HCT116 (cell line): ENCODE measurements around the gene USP32. TPM values are rescaled to one million over a fixed set of nuclear protein-coding genes. Genes with fewer than 3 reads are reported as not detected.

Experiments
- ATAC-seq: fragments of 200-7000 bp; cut with Tn5 transposase; 2 replicates; pipeline ENCODE4 v1.9.1; 2020; ENCODE audit warnings: mild to moderate bottlenecking, moderate library complexity
- BruUV-seq: library from RNA; stranded (reverse); fragments of 400-500 nt; replicated peaks from 2 replicates; lab custom pipeline; 2021; lab: Mats Ljungman, UMichigan
- CTCF ChIA-PET: fragments of 300-600 bp; sonication (Branson Sonifier 250); formaldehyde crosslinking; loops from one replicate; lab custom pipeline; 2021; ENCODE audit warnings: antibody characterized with exemption; lab: Charles Lee
- POLR2A ChIA-PET: fragments of 300-600, 350-600 bp; sonication (Branson Sonifier 250); formaldehyde crosslinking; loops from one replicate; lab custom pipeline; 2021; ENCODE audit warnings: antibody characterized with exemption; lab: Charles Lee
- RAD21 ChIA-PET, 2 experiments: fragments of 300-600 bp; sonication (Branson Sonifier 250); formaldehyde crosslinking; loops; one replicate each; lab custom pipeline; 2023; ENCODE audit warnings: low total read pairs in 2 of 2; ENCODE audit not compliant: uncharacterized antibody in 2 of 2, unreplicated experiment in 2 of 2, low non-redundant PET in 1 of 2; lab: Charles Lee
- DNase-seq: peaks from one replicate; pipeline ENCODE4 v3.0.0-alpha.2; 2010; ENCODE audit warnings: low read depth, low spot score
- H2AFZ ChIP-seq: fragments of 200-600 bp; shearing (Covaris generic), sonication (generic); 2 replicates; pipeline ENCODE4 v1.6.1; 2017; ENCODE audit warnings: low read depth, mixed run types, mixed read lengths, antibody characterized with exemption, low read length; ENCODE audit not compliant: poor library complexity, severe bottlenecking
- H3K27ac ChIP-seq: 2 replicates; pipeline ENCODE4 v1.5.1; 2012; ENCODE audit warnings: low read depth, low read length
- H3K27me3 ChIP-seq: fragments of 200-600 bp; sonication (generic); 2 replicates; pipeline ENCODE4 v1.6.1; 2016; ENCODE audit warnings: mixed run types, low read length, mixed read lengths; ENCODE audit not compliant: insufficient read depth
- H3K36me3 ChIP-seq, 2 experiments: fragments of 200-500 bp in 1 of 2; fragments of 200-600 bp in 1 of 2; sonication (Bioruptor generic) in 1 of 2; sonication (generic) in 1 of 2; 2 replicates each; pipeline versions ENCODE4 v1.5.1 to v1.6.1; 2014 to 2016; ENCODE audit warnings: low read length in 2 of 2, inconsistent platforms in 1 of 2, mixed read lengths in 1 of 2, mixed run types in 1 of 2; ENCODE audit not compliant: insufficient read depth in 2 of 2, control insufficient read depth in 1 of 2
- H3K4me1 ChIP-seq, 2 experiments: fragments of 200-600 bp in 1 of 2; sonication (generic) in 1 of 2; 2 replicates each; pipeline versions ENCODE4 v1.5.1 to v1.6.1; 2012 to 2017; ENCODE audit warnings: low read length in 2 of 2, inconsistent platforms in 1 of 2, mild to moderate bottlenecking in 1 of 2, mixed read lengths in 1 of 2, mixed run types in 1 of 2, moderate library complexity in 1 of 2; ENCODE audit not compliant: insufficient read depth in 2 of 2, control insufficient read depth in 1 of 2
- H3K4me2 ChIP-seq: fragments of 200-600 bp; sonication (generic); 2 replicates; pipeline ENCODE4 v1.6.1; 2017; ENCODE audit warnings: mixed run types, low read length, mixed read lengths
- H3K4me3 ChIP-seq, 2 experiments: fragments of 200-600 bp in 1 of 2; sonication (generic) in 1 of 2; replicated peaks in 1 of 2; 2 replicates each; pipeline ENCODE4 v1.5.1; 2011 to 2016; ENCODE audit warnings: low read length in 2 of 2, control low read depth in 1 of 2, low read depth in 1 of 2, mild to moderate bottlenecking in 1 of 2, mixed read lengths in 1 of 2, mixed run types in 1 of 2
- H3K79me2 ChIP-seq: fragments of 200-600 bp; sonication (generic); 2 replicates; pipeline ENCODE4 v1.6.1; 2017; ENCODE audit warnings: mild to moderate bottlenecking, mixed run types, low read length, moderate library complexity, mixed read lengths; ENCODE audit not compliant: insufficient read depth
- H3K9ac ChIP-seq: fragments of 200-600 bp; sonication (generic); 2 replicates; pipeline ENCODE4 v1.6.1; 2016; ENCODE audit warnings: low read length, mixed read lengths
- H3K9me2 ChIP-seq: fragments of 200-600 bp; sonication (generic), shearing (Covaris generic); 2 replicates; pipeline ENCODE4 v1.6.1; 2017; ENCODE audit warnings: mixed run types, mild to moderate bottlenecking, moderate library complexity; ENCODE audit not compliant: insufficient read depth
- H3K9me3 ChIP-seq, 2 experiments: fragments of 200-500 bp in 1 of 2; fragments of 200-600 bp in 1 of 2; sonication (Bioruptor generic) in 1 of 2; sonication (generic) in 1 of 2; 2 replicates each; pipeline ENCODE4 v1.6.1; 2014 to 2017; ENCODE audit warnings: low read length in 2 of 2, mixed read lengths in 2 of 2, inconsistent platforms in 1 of 2, low read depth in 1 of 2, mild to moderate bottlenecking in 1 of 2, mixed run types in 1 of 2, moderate library complexity in 1 of 2; ENCODE audit not compliant: control insufficient read depth in 1 of 2, insufficient read depth in 1 of 2
- H4K20me1 ChIP-seq: fragments of 200-600 bp; sonication (generic), shearing (Covaris generic); 2 replicates; pipeline ENCODE4 v1.6.1; 2017; ENCODE audit warnings: mixed run types, mild to moderate bottlenecking, moderate library complexity; ENCODE audit not compliant: insufficient read depth
- ATF3 ChIP-seq: IDR thresholded peaks from 2 replicates; pipeline ENCODE4 v1.6.1; 2012
- CBX3 ChIP-seq: IDR thresholded peaks from 2 replicates; pipeline ENCODE4 v1.6.1; 2012; ENCODE audit warnings: low read depth
- CTCF ChIP-seq, 3 experiments: fragments of 200-600 bp in 1 of 3; sonication (generic) in 1 of 3; IDR thresholded peaks in 2 of 3; conservative IDR thresholded peaks in 1 of 3; 2 replicates each; pipeline ENCODE4 v1.5.1; 2012 to 2017; ENCODE audit warnings: low read depth in 2 of 3, low read length in 2 of 3, antibody characterized with exemption in 1 of 3, borderline replicate concordance in 1 of 3, control low read depth in 1 of 3, mild to moderate bottlenecking in 1 of 3, mixed read lengths in 1 of 3, mixed run types in 1 of 3, moderate library complexity in 1 of 3; ENCODE audit not compliant: insufficient read depth in 1 of 3
- ELF1 ChIP-seq: IDR thresholded peaks from 2 replicates; pipeline ENCODE4 v1.6.1; 2012; ENCODE audit warnings: low read depth, borderline replicate concordance
- EZH2 ChIP-seq: fragments of 200-600 bp; sonication (generic); IDR thresholded peaks from 2 replicates; pipeline ENCODE4 v1.6.1; 2017; ENCODE audit warnings: antibody characterized with exemption, mixed run types
- FOSL1 ChIP-seq: IDR thresholded peaks from 2 replicates; pipeline ENCODE4 v1.6.1; 2012; ENCODE audit warnings: low read depth
- POLR2A ChIP-seq: IDR thresholded peaks from 2 replicates; pipeline ENCODE4 v1.7.0; 2011; ENCODE audit warnings: borderline replicate concordance; ENCODE audit not compliant: insufficient read depth, insufficient read length; ENCODE audit errors: extremely low read depth
- POLR2AphosphoS5 ChIP-seq: IDR thresholded peaks from 2 replicates; pipeline ENCODE4 v1.6.1; 2011; ENCODE audit warnings: mild to moderate bottlenecking, low read depth, low read length, moderate library complexity
- RAD21 ChIP-seq: IDR thresholded peaks from 2 replicates; pipeline ENCODE4 v1.6.1; 2012; ENCODE audit warnings: low read depth, mild to moderate bottlenecking
- REST ChIP-seq: IDR thresholded peaks from 2 replicates; pipeline ENCODE4 v1.6.1; 2012; ENCODE audit warnings: low read depth
- SIN3A ChIP-seq: IDR thresholded peaks from 2 replicates; pipeline ENCODE4 v1.6.1; 2012; ENCODE audit warnings: low read depth
- SP1 ChIP-seq: IDR thresholded peaks from 2 replicates; pipeline ENCODE4 v1.6.1; 2012; ENCODE audit warnings: low read depth
- SRF ChIP-seq: IDR thresholded peaks from 2 replicates; pipeline ENCODE4 v1.6.1; 2012; ENCODE audit warnings: low read depth
- TCF7L2 ChIP-seq: IDR thresholded peaks from 2 replicates; pipeline ENCODE4 v1.7.0; 2011; ENCODE audit warnings: borderline replicate concordance, inconsistent platforms; ENCODE audit not compliant: insufficient read depth, insufficient read length; ENCODE audit errors: extremely low read depth
- YY1 ChIP-seq: IDR thresholded peaks from 2 replicates; pipeline ENCODE4 v1.6.1; 2011; ENCODE audit warnings: low read length, low read depth, moderate library complexity, mild to moderate bottlenecking; ENCODE audit not compliant: insufficient replicate concordance; ENCODE audit errors: extremely low read depth
- ZBTB33 ChIP-seq: IDR thresholded peaks from 2 replicates; pipeline ENCODE4 v1.6.1; 2011; ENCODE audit warnings: mild to moderate bottlenecking, low read length, moderate library complexity; ENCODE audit not compliant: insufficient replicate concordance; ENCODE audit errors: extremely low read depth
- ZFX ChIP-seq: fragments of 450-650 bp; IDR thresholded peaks from 2 replicates; pipeline ENCODE4 v1.6.1; 2017
- ZNF274 ChIP-seq: fragments of 200-500 bp; sonication (Bioruptor generic); IDR thresholded peaks from 2 replicates; pipeline ENCODE4 v1.6.1; 2014; ENCODE audit warnings: mild to moderate bottlenecking, low read depth, low read length, inconsistent platforms
- intact Hi-C: fragments of 100-400 bp; cut with micrococcal nuclease; formaldehyde crosslinking; loops from 2 replicates; pipeline ENCODE4 v1.10.0; 2022
- total RNA-seq: library from RNA; stranded (reverse); gene quantifications from one replicate; pipeline ENCODE4 v1.2.1, GENCODE V29; 2021; ENCODE audit not compliant: unreplicated experiment

The USP32 gene
- total RNA-seq, 1 experiment from 2014 or later: 67.0 TPM

- H2AFZ ChIP-seq: peak overlapping the region; percentile 99
- peaks cover 0 to 5% of the 10 kb centered on the region in 2 experiments; a peak in 2 of 4 replicates for H3K4me1 ChIP-seq
- H3K27me3 ChIP-seq: no peaks in the 10 kb centered on the region
- H3K9ac ChIP-seq: no peak overlapping the region
- no peak for ATAC-seq
- no peaks in the 10 kb centered on the region for H3K36me3 ChIP-seq
- intact Hi-C loops: loop anchor here (1.0 to 10.0 kb wide), 3 partner anchors 205 to 332 kb away; no protein-coding TSS in a partner anchor
- BruUV-seq: no TSS peak
- H3K4me3 ChIP-seq: no peak overlapping the region
- ChIA-PET RAD21 (no interaction called here), CTCF (no interaction called here), POLR2A (no interaction called here)
- no peak overlapping the region for H3K27ac ChIP-seq
- no peaks in the 10 kb centered on the region for H3K9me2 ChIP-seq
- no peaks in the 10 kb centered on the region for H3K79me2 ChIP-seq
- DNase-seq: no peak
- no peaks in the 10 kb centered on the region for H4K20me1 ChIP-seq
- H3K9me3 ChIP-seq: peaks cover 0 to 9% of the 10 kb centered on the region in 2 experiments; a peak in 1 of 4 replicates
- TF ChIP-seq ZNF274: no peak
- TF ChIP-seq TCF7L2: no peak
- no peak for TF ChIP-seq ZFX
- TF ChIP-seq REST: no peak
- no peak for TF ChIP-seq SP1
- no peak for TF ChIP-seq SIN3A
- TF ChIP-seq EZH2: no peak
- no peak for TF ChIP-seq ZBTB33
- no peak for TF ChIP-seq POLR2A
- no peak for TF ChIP-seq RAD21
- no peak for TF ChIP-seq ELF1
- TF ChIP-seq FOSL1: no peak
- no peak for TF ChIP-seq YY1
- TF ChIP-seq SRF: no peak
- no peak for TF ChIP-seq CBX3
- TF ChIP-seq ATF3: no peak
- TF ChIP-seq POLR2AphosphoS5: no peak
- TF ChIP-seq CTCF (IDR thresholded peaks at IDR 0.05 in 2 of 3, conservative IDR thresholded peaks at IDR 0.05 in 1 of 3; ENCODE audit: borderline replicate concordance in 1 of 3, insufficient read depth in 1 of 3, low read depth in 2 of 3, low read length in 2 of 3): no peak
- no peak overlapping the region for H3K4me2 ChIP-seq
These were observed 44.7 kb upstream of the USP32 start for GRCh38 chr17:60436676-60437075.
